ELR (cell line): Measurements from ENCODE around the gene SLC35E2B.
"Not testable (repeated sequence)": the region's sequence is repeated elsewhere in the genome, so short reads cannot be mapped to it uniquely, and the experiment has no call there.

Experiments
- DNase-seq: peaks from one replicate; pipeline ENCODE4 v3.0.0-alpha.2; 2015; ENCODE audit warnings: low read depth

SLC35E2B gene

GRCh38 chr1:1638528-1638927, 54.1 kb downstream of the SLC35E2B start:
- not testable (repeated sequence) for DNase-seq

- not testable (repeated sequence) for DNase-seq
Measured at GRCh38 chr1:1637479-1637875, 55.1 kb downstream of the SLC35E2B start.

- DNase-seq: not testable (repeated sequence)
Measured at GRCh38 chr1:1636621-1637478, 55.7 kb downstream of the SLC35E2B start.

GRCh38 chr1:1634613-1635012, 58.0 kb downstream of the SLC35E2B start:
- DNase-seq: not testable (repeated sequence)

GRCh38 chr1:1633409-1633808, 59.2 kb downstream of the SLC35E2B start:
- DNase-seq: not testable (repeated sequence)

- no peak for DNase-seq
Measured at GRCh38 chr1:1631782-1632420, 60.7 kb downstream of the SLC35E2B start, which contains the start of gene MMP23B. Gene MMP23B, plus strand, starts transcription at chr1:1632173. Its CDS starts 46 bp downstream, at chr1:1632219.

- no peak for DNase-seq
Measured at GRCh38 chr1:1630965-1631781, 61.4 kb downstream of the SLC35E2B start.

GRCh38 chr1:1630191-1630964, 62.2 kb downstream of the SLC35E2B start:
- DNase-seq: no peak

- DNase-seq: no peak
Measured at GRCh38 chr1:1629430-1630190, 63.0 kb downstream of the SLC35E2B start.

GRCh38 chr1:1628754-1629429, 63.7 kb downstream of the SLC35E2B start:
- DNase-seq: no peak

GRCh38 chr1:1627829-1628753, 64.5 kb downstream of the SLC35E2B start:
- no peak for DNase-seq

- no peak for DNase-seq
Measured at GRCh38 chr1:1627261-1627828, 65.2 kb downstream of the SLC35E2B start.

GRCh38 chr1:1626207-1627141, 66.1 kb downstream of the SLC35E2B start:
- DNase-seq: no peak

- DNase-seq: no peak
Measured at GRCh38 chr1:1625824-1626206, 66.8 kb downstream of the SLC35E2B start.

- DNase-seq: no peak
Measured at GRCh38 chr1:1625404-1625775, 67.2 kb downstream of the SLC35E2B start.

GRCh38 chr1:1624443-1625403, 67.9 kb downstream of the SLC35E2B start:
- DNase-seq: no peak
